C4-2B (cell line): ENCODE results near the gene STK38.

ENCODE experiments used
- H3K27ac ChIP-seq: fragments of 450-650 bp; 2 replicates; pipeline ENCODE4 v1.5.1; 2017
- CTCF ChIP-seq: fragments of 450-650 bp; conservative IDR thresholded peaks from 2 replicates; pipeline ENCODE4 v1.5.1; 2017; ENCODE audit warnings: mild to moderate bottlenecking
- ZFX ChIP-seq: fragments of 450-650 bp; IDR thresholded peaks from 2 replicates; pipeline ENCODE4 v1.6.1; 2017

Gene STK38

GRCh38 chr6:36546308-36546919 is 865 bp downstream of the STK38 start:
- TF ChIP-seq ZFX = no peak
- no peak for TF ChIP-seq CTCF
- H3K27ac ChIP-seq = peak overlapping the region; percentile 76

DNA sequence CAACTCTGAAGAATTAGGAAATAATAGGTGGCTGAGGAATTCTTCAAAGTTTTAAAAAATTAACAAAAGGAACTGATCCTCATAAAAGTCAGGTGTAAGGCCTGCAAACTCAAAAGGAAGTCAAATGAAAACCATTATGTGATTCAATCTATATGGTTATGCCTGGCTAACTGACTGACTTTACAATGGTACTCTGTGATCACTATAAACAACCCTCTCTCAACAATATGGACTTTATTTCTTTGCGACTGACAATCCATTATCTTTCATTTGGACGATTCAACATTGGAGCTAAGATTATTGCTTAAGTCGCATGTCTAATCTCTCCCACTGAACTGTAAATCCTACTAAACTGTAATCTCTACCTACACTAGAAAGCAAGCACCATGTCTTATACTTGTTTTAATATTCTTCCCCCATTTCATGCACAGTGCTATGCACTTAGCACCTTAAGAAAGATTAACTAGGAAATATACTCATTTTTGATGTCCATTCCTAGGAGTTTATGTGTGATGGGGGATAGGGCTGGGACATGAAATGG is 1.4 kb downstream of the STK38 start:
- H3K27ac ChIP-seq = no peak overlapping the region
- TF ChIP-seq ZFX = no peak
- no peak for TF ChIP-seq CTCF

- TF ChIP-seq ZFX (no peak), CTCF (no peak)
- no peak overlapping the region for H3K27ac ChIP-seq
These were observed 3.1 kb downstream of the STK38 start for GRCh38 chr6:36544228-36544627.

- no peak for TF ChIP-seq ZFX
- TF ChIP-seq CTCF = no peak
- no peak overlapping the region for H3K27ac ChIP-seq
These were observed 5.2 kb downstream of the STK38 start for GRCh38 chr6:36542041-36542440.

GRCh38 chr6:36539814-36540568 is 7.3 kb downstream of the STK38 start:
- H3K27ac ChIP-seq = no peak overlapping the region
- no peak for TF ChIP-seq ZFX
- TF ChIP-seq CTCF = no peak

DNA sequence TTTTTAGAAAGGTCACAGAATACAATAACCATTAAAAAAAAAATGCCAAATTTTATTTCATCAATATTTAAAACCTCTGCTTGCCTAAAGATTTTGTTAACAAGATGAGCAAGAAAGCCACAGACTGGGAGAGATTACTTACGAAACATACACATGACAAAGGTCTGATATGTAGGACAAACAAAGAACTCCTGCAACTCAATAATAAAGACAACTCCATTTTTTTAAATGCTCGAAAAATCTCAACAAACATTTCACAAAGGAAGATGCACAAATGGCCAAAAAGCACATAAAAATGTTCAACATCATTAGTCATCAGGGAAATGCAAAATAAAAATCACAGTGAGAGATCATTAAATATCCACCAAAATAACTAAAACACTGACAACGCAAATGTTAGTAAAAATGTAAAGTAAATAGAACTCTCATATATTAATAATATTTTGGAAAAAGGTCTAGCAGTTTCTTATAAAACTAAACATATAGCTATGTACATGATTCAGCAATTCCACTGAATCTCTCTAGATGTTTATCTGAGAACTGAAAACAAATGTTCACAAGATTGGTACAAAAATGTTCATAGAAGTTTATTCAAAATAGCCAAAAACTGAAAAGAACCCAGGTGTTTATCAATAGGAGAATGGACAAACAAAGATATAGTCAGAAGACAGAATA is 10.3 kb downstream of the STK38 start:
- H3K27ac ChIP-seq = no peak overlapping the region
- TF ChIP-seq CTCF (no peak), ZFX (no peak)

DNA sequence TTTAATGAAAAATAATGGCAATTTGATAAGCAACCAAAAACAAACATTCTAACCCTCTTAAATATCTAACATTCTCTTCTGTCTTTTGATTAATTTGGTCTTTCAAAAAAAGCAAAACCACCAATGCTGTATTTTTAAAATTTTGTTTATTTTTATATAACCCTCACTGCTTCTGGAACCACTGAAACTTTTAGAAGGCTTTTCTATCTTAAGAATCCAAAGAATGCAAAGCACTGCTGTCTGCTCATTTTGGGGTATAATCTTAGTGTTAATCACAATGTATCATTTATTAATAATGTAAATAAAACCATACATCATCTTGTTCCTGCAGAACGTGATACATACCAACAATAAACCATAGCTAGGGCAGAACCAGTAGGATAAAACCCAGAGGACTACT is 14.0 kb downstream of the STK38 start:
- no peak for TF ChIP-seq CTCF
- TF ChIP-seq ZFX = no peak
- no peak overlapping the region for H3K27ac ChIP-seq
